ENCODE measurements around the gene UVRAG. TPM values are rescaled to one million over a fixed set of nuclear protein-coding genes. Genes with fewer than 3 reads are reported as not detected.

The UVRAG gene
- total and polyA plus RNA-seq, 2 of the 13 experiments (the other 11 are each of a cell fraction or from before 2014, with no cell fraction given) = 9.7 to 17.3 TPM

DNA sequence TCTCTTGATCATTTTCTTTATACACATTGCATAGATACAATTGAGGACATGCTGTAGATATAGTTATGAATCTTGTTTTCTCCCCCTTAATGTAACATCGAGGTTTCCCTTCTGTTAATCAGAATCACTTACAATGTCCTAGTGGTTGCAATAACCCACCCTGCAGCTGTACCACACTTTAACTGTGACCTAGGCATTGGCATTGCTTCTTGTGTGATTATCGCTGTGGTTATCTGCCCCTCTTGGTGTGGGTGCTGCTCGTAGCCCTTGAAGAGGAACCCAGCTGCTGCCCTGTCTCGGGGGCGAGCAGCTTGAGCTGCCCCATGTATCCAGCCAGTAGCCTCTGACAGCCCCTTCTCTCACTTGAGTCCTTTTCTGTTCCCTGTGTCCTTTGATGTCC, 44.9 kb upstream of the UVRAG start:
- Histone ChIP-seq H3K9me3 (ENCODE audit: low read length) (no peaks in the 10 kb centered on the region), H3K27me3 (ENCODE audit: control insufficient read depth in 1 of 2, insufficient read depth in 2 of 2, low read length in 2 of 2) (no peaks in the 10 kb centered on the region), H2AFZ (ENCODE audit: low read length) (no peak overlapping the region), H3K4me3 (replicated peaks in 1 of 3; ENCODE audit: insufficient read depth in 1 of 3, low read depth in 2 of 3, low read length in 3 of 3) (peak overlapping the region; percentile 29 to 81 (median 80)), H3K4me2 (ENCODE audit: low read depth, low read length) (peak overlapping the region; percentile 95), H3K4me1 (ENCODE audit: insufficient read depth, low read length) (peaks cover 62% of the 10 kb centered on the region), H3K36me3 (replicated peaks in 1 of 2; ENCODE audit: control insufficient read depth in 1 of 2, insufficient read depth in 2 of 2, low read length in 2 of 2) (peaks cover 0 to under 1% of the 10 kb centered on the region in 2 experiments; a peak in 1 of 5 replicates), H3K27ac (ENCODE audit: extremely low read length, insufficient read depth, low read length) (no peak overlapping the region), H3K79me2 (ENCODE audit: insufficient read depth, low read length) (peaks cover 35% of the 10 kb centered on the region), H4K20me1 (ENCODE audit: insufficient read depth, low read length) (no peaks in the 10 kb centered on the region), H3K9ac (ENCODE audit: insufficient read depth, low read depth, low read length) (peak overlapping the region; percentile 38; the same call in 1 of the 2 replicates)
- in situ Hi-C loops (cut with HindIII; ENCODE audit: extremely low pct_ligation_motif_present, low pct_unique_long_range_greater_than_20kb) (no loop called here), intact Hi-C loops (cut with micrococcal nuclease; ENCODE audit: unreplicated experiment) (no loop called here)
- ATAC-seq = no peak
- POLR2A ChIA-PET = interaction anchor here (1.8 to 4.1 kb wide), 6 partner anchors 10 to 49 kb away, joined by 5 to 62 read pairs (median 9); no protein-coding TSS in a partner anchor
- BruUV-seq (replicated peaks) = TSS peak; percentile 45
- WGBS (ENCODE audit: low lambda C conversion rate) = 47% methylated on average over 5 of the region's 5 CpGs
- CTCF ChIA-PET (ENCODE audit: low intra/inter-chr PET ratio, low total read pairs) = no interaction called here
- TF ChIP-seq ZNF207 (IDR thresholded peaks at IDR 0.05; ENCODE audit: borderline replicate concordance) (no peak), FOXA3 (CRISPR knock-in tag; IDR thresholded peaks at IDR 0.05) (no peak), EZH2 (conservative IDR thresholded peaks at IDR 0.05; ENCODE audit: low read depth, low read length) (no peak), ZNF737 (CRISPR knock-in tag; IDR thresholded peaks at IDR 0.05; ENCODE audit: borderline replicate concordance) (no peak), CEBPB (IDR thresholded peaks at IDR 0.05; ENCODE audit: borderline replicate concordance, low read depth, low read length) (no peak), PLRG1 (conservative IDR thresholded peaks at IDR 0.05) (no peak), ZNF674 (CRISPR knock-in tag; IDR thresholded peaks at IDR 0.05; ENCODE audit: low read depth) (no peak), ZNF367 (CRISPR knock-in tag; IDR thresholded peaks at IDR 0.05; ENCODE audit: borderline replicate concordance) (no peak)
- TF ChIP-seq, protein P1, sequence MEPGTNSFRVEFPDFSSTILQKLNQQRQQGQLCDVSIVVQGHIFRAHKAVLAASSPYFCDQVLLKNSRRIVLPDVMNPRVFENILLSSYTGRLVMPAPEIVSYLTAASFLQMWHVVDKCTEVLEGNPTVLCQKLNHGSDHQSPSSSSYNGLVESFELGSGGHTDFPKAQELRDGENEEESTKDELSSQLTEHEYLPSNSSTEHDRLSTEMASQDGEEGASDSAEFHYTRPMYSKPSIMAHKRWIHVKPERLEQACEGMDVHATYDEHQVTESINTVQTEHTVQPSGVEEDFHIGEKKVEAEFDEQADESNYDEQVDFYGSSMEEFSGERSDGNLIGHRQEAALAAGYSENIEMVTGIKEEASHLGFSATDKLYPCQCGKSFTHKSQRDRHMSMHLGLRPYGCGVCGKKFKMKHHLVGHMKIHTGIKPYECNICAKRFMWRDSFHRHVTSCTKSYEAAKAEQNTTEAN (CRISPR knock-in tag; conservative IDR thresholded peaks at IDR 0.05) = no peak
- TF ChIP-seq, protein P2, sequence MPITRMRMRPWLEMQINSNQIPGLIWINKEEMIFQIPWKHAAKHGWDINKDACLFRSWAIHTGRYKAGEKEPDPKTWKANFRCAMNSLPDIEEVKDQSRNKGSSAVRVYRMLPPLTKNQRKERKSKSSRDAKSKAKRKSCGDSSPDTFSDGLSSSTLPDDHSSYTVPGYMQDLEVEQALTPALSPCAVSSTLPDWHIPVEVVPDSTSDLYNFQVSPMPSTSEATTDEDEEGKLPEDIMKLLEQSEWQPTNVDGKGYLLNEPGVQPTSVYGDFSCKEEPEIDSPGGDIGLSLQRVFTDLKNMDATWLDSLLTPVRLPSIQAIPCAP (CRISPR knock-in tag; IDR thresholded peaks at IDR 0.05; ENCODE audit: low read depth) = no peak
- FAIRE-seq = no peak
- no peak for DNase-seq (ENCODE audit: low spot score)

Data from HepG2 (cell line).